SK-N-SH treated with all-trans-retinoic acid at 6 μM for 48 hours (cell line): ENCODE data around the gene SRRM2.

ENCODE experiments used
- ATAC-seq: fragments of 200-7000 bp; cut with Tn5 transposase; 3 replicates; pipeline ENCODE4 v1.9.1; 2020; ENCODE audit warnings: mild to moderate bottlenecking, moderate library complexity
- ARNTL ChIP-seq: fragments of 450-650 bp; formaldehyde crosslinking; IDR thresholded peaks from 2 replicates; pipeline ENCODE4 v1.5.0; 2020; ENCODE audit warnings: low read depth, mild to moderate bottlenecking, moderate library complexity, borderline replicate concordance
- CSDC2 ChIP-seq: fragments of 250-450 bp; sonication (Bioruptor Pico); IDR thresholded peaks from 2 replicates; pipeline ENCODE4 v1.5.0; 2020; ENCODE audit warnings: mild to moderate bottlenecking, moderate library complexity
- ESRRG ChIP-seq: fragments of 250-450 bp; sonication (Bioruptor Pico); IDR thresholded peaks from 2 replicates; pipeline ENCODE4 v1.6.1; 2021; ENCODE audit warnings: mild to moderate bottlenecking
- GLIS3 ChIP-seq: fragments of 250-450 bp; sonication (Bioruptor Pico); IDR thresholded peaks from 2 replicates; pipeline ENCODE4 v1.5.0; 2020; ENCODE audit warnings: mild to moderate bottlenecking, moderate library complexity
- ISL1 ChIP-seq: fragments of 250-450 bp; sonication (Bioruptor Pico); IDR thresholded peaks from 2 replicates; pipeline ENCODE4 v2.1.2; 2022; ENCODE audit warnings: mild to moderate bottlenecking, moderate library complexity
- PPARA ChIP-seq: fragments of 250-450 bp; sonication (Bioruptor Pico); IDR thresholded peaks from 2 replicates; pipeline ENCODE4 v1.5.0; 2020; ENCODE audit warnings: mild to moderate bottlenecking, borderline replicate concordance
- RARB ChIP-seq: fragments of 250-450 bp; sonication (Bioruptor Pico); IDR thresholded peaks from 2 replicates; pipeline ENCODE4 v1.8.0; 2021; ENCODE audit warnings: mild to moderate bottlenecking, moderate library complexity
- SNAI2 ChIP-seq: fragments of 250-450 bp; sonication (Bioruptor Pico); IDR thresholded peaks from 2 replicates; pipeline ENCODE4 v1.5.0; 2020; ENCODE audit warnings: mild to moderate bottlenecking, moderate library complexity
- TOX ChIP-seq: fragments of 250-450 bp; sonication (Bioruptor Pico); IDR thresholded peaks from 2 replicates; pipeline ENCODE4 v1.8.0; 2021; ENCODE audit warnings: mild to moderate bottlenecking, moderate library complexity, borderline replicate concordance
- ZFP30 ChIP-seq: fragments of 450-650 bp; formaldehyde crosslinking; IDR thresholded peaks from 2 replicates; pipeline ENCODE4 v1.5.0; 2022; ENCODE audit warnings: mild to moderate bottlenecking, moderate library complexity
- ZNF565 ChIP-seq: fragments of 450-650 bp; formaldehyde crosslinking; conservative IDR thresholded peaks from 2 replicates; pipeline ENCODE4 v1.5.0; 2020; ENCODE audit warnings: low read depth, mild to moderate bottlenecking, moderate library complexity
- ZNF70 ChIP-seq: fragments of 450-650 bp; formaldehyde crosslinking; IDR thresholded peaks from 2 replicates; pipeline ENCODE4 v1.5.0; 2020; ENCODE audit warnings: mild to moderate bottlenecking, moderate library complexity
- ZNF8 ChIP-seq: fragments of 450-650 bp; formaldehyde crosslinking; IDR thresholded peaks from 2 replicates; pipeline ENCODE4 v1.5.0; 2020; ENCODE audit warnings: mild to moderate bottlenecking, moderate library complexity
- TF ChIP-seq, protein P1 (sequence below): fragments of 250-450 bp; sonication (Bioruptor Pico); IDR thresholded peaks from 2 replicates; pipeline ENCODE4 v1.5.0; 2020; ENCODE audit warnings: mild to moderate bottlenecking, moderate library complexity
- TF ChIP-seq, protein P2 (sequence below): fragments of 250-450 bp; sonication (Bioruptor Pico); IDR thresholded peaks from 2 replicates; pipeline ENCODE4 v1.8.0; 2021; ENCODE audit warnings: low read depth, mild to moderate bottlenecking, moderate library complexity, borderline replicate concordance
- TF ChIP-seq, protein P3 (sequence below): fragments of 250-450 bp; sonication (Bioruptor Pico); IDR thresholded peaks from 2 replicates; pipeline ENCODE4 v1.5.1; 2021; ENCODE audit warnings: mild to moderate bottlenecking, moderate library complexity
- TF ChIP-seq, protein P4 (sequence below): fragments of 250-450 bp; sonication (Bioruptor Pico); IDR thresholded peaks from 2 replicates; pipeline ENCODE4 v1.5.1; 2020; ENCODE audit warnings: low read depth, mild to moderate bottlenecking, moderate library complexity
- TF ChIP-seq, protein P5 (sequence below): fragments of 250-450 bp; sonication (Bioruptor Pico); IDR thresholded peaks from 2 replicates; pipeline ENCODE4 v1.8.0; 2020; ENCODE audit warnings: mild to moderate bottlenecking, moderate library complexity, borderline replicate concordance

Gene SRRM2

DNA sequence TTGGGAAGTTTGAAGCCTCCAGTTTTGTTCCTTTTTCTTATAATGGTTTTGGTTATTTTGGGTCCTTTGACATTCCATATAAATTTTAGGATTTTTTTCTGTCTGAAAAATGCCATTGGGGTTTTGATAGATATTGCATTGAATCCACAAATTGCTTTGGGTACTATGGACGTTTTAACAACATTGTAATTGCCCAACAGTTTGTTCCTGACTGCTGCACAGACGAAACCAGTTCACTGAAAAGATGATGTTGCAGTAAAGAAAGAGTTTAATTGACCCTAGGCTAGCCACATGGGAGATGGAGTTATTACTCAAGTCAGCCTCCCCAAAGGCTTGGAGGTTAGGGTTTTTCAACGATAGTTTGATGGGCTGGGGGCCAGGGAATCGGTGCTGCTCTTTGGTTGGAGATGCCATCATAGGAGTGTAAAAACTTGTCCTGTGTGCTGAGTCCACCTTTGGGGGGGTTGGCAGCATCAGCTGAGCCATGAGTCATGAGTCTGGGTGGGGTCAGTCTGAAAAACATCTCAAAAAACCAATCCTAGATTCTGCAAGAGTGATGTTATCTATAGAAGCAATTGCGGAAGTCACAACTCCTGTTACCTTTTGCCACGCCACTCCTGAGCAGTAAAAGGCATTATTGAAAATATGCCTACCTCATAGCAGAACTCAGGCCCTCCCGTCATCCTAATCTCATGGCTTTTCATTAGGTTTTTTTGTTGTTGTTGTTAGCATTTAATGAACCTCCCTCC, 43.1 kb downstream of the SRRM2 start (continued):
- TF ChIP-seq, protein P1, sequence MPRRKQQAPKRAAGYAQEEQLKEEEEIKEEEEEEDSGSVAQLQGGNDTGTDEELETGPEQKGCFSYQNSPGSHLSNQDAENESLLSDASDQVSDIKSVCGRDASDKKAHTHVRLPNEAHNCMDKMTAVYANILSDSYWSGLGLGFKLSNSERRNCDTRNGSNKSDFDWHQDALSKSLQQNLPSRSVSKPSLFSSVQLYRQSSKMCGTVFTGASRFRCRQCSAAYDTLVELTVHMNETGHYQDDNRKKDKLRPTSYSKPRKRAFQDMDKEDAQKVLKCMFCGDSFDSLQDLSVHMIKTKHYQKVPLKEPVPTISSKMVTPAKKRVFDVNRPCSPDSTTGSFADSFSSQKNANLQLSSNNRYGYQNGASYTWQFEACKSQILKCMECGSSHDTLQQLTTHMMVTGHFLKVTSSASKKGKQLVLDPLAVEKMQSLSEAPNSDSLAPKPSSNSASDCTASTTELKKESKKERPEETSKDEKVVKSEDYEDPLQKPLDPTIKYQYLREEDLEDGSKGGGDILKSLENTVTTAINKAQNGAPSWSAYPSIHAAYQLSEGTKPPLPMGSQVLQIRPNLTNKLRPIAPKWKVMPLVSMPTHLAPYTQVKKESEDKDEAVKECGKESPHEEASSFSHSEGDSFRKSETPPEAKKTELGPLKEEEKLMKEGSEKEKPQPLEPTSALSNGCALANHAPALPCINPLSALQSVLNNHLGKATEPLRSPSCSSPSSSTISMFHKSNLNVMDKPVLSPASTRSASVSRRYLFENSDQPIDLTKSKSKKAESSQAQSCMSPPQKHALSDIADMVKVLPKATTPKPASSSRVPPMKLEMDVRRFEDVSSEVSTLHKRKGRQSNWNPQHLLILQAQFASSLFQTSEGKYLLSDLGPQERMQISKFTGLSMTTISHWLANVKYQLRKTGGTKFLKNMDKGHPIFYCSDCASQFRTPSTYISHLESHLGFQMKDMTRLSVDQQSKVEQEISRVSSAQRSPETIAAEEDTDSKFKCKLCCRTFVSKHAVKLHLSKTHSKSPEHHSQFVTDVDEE = no peak
- TF ChIP-seq ZNF565 (CRISPR knock-in tag) (no peak), ZNF70 (CRISPR knock-in tag) (no peak), CSDC2 (CRISPR knock-in tag) (no peak), ARNTL (CRISPR knock-in tag) (no peak)
- TF ChIP-seq, protein P2, sequence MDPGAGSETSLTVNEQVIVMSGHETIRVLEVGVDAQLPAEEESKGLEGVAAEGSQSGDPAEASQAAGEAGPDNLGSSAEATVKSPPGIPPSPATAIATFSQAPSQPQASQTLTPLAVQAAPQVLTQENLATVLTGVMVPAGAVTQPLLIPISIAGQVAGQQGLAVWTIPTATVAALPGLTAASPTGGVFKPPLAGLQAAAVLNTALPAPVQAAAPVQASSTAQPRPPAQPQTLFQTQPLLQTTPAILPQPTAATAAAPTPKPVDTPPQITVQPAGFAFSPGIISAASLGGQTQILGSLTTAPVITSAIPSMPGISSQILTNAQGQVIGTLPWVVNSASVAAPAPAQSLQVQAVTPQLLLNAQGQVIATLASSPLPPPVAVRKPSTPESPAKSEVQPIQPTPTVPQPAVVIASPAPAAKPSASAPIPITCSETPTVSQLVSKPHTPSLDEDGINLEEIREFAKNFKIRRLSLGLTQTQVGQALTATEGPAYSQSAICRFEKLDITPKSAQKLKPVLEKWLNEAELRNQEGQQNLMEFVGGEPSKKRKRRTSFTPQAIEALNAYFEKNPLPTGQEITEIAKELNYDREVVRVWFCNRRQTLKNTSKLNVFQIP (CRISPR knock-in tag) = no peak

DNA sequence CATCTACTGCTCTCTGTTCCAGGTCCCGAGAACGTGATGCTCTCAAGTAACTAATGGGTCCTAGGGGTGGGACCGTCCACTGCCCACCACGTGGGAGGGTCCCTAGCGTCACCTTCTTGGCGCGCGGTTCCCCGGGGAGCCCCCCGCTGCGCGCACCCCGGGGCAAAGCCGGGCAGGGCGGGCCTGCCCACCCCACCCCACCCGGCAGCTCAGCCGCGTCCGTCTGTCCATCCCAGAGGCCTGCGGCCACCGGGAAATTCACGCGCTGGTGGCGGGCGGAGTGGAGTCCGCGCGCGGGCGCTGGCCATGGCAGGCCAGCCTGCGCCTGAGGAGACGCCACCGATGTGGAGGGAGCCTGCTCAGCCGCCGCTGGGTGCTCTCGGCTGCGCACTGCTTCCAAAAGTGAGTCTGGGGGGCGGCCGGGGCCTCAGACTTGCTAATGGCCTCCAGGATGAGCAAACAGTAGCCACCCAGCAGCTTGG, 46.3 kb downstream of the SRRM2 start:
- TF ChIP-seq, protein P3, sequence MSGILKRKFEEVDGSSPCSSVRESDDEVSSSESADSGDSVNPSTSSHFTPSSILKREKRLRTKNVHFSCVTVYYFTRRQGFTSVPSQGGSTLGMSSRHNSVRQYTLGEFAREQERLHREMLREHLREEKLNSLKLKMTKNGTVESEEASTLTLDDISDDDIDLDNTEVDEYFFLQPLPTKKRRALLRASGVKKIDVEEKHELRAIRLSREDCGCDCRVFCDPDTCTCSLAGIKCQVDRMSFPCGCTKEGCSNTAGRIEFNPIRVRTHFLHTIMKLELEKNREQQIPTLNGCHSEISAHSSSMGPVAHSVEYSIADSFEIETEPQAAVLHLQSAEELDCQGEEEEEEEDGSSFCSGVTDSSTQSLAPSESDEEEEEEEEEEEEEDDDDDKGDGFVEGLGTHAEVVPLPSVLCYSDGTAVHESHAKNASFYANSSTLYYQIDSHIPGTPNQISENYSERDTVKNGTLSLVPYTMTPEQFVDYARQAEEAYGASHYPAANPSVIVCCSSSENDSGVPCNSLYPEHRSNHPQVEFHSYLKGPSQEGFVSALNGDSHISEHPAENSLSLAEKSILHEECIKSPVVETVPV (CRISPR knock-in tag) = no peak
- TF ChIP-seq GLIS3 (CRISPR knock-in tag) (no peak), ZNF565 (CRISPR knock-in tag) (no peak), ESRRG (CRISPR knock-in tag) (no peak), SNAI2 (no peak), ZFP30 (CRISPR knock-in tag) (no peak), PPARA (no peak), ZNF70 (CRISPR knock-in tag) (no peak), RARB (CRISPR knock-in tag) (no peak), ISL1 (no peak), ZNF8 (CRISPR knock-in tag) (no peak), TOX (CRISPR knock-in tag) (no peak)
- TF ChIP-seq, protein P4, sequence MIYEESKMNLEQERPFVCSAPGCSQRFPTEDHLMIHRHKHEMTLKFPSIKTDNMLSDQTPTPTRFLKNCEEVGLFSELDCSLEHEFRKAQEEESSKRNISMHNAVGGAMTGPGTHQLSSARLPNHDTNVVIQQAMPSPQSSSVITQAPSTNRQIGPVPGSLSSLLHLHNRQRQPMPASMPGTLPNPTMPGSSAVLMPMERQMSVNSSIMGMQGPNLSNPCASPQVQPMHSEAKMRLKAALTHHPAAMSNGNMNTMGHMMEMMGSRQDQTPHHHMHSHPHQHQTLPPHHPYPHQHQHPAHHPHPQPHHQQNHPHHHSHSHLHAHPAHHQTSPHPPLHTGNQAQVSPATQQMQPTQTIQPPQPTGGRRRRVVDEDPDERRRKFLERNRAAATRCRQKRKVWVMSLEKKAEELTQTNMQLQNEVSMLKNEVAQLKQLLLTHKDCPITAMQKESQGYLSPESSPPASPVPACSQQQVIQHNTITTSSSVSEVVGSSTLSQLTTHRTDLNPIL (CRISPR knock-in tag) = no peak
- TF ChIP-seq, protein P1 = no peak
- TF ChIP-seq, protein P2 (CRISPR knock-in tag) = no peak
- TF ChIP-seq, protein P5, sequence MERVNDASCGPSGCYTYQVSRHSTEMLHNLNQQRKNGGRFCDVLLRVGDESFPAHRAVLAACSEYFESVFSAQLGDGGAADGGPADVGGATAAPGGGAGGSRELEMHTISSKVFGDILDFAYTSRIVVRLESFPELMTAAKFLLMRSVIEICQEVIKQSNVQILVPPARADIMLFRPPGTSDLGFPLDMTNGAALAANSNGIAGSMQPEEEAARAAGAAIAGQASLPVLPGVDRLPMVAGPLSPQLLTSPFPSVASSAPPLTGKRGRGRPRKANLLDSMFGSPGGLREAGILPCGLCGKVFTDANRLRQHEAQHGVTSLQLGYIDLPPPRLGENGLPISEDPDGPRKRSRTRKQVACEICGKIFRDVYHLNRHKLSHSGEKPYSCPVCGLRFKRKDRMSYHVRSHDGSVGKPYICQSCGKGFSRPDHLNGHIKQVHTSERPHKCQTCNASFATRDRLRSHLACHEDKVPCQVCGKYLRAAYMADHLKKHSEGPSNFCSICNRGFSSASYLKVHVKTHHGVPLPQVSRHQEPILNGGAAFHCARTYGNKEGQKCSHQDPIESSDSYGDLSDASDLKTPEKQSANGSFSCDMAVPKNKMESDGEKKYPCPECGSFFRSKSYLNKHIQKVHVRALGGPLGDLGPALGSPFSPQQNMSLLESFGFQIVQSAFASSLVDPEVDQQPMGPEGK (CRISPR knock-in tag) = no peak

More for the DNA sequence above, 46.3 kb downstream of the SRRM2 start:
- ATAC-seq = no peak
